Measurements from ENCODE around the gene PTPRE. TPM values are rescaled to one million over a fixed set of nuclear protein-coding genes. Genes with fewer than 3 reads are reported as not detected.

Gene PTPRE
- total and polyA plus RNA-seq, 8 donors, result 6.8 to 88.7 (median 9.3) TPM

- Histone ChIP-seq H3K36me3 (no peaks in the 10 kb centered on the region), H3K4me1 (peaks cover 0 to 12% of the 10 kb centered on the region in 2 donors), H3K9me3 (no peaks in the 10 kb centered on the region), H3K4me3 (no peak overlapping the region), H3K27me3 (no peaks in the 10 kb centered on the region), H3K27ac (no peak overlapping the region)
- ATAC-seq (no peak), DNase-seq (peak in 1 of 4 donors; percentile 0)
- intact Hi-C loops (cut with DNase I), result no loop called here
- TF ChIP-seq CTCF (IDR thresholded peaks at IDR 0.05), result no peak
These were observed 133.8 kb downstream of the PTPRE start for GRCh38 chr10:128040681-128041080.

- no peaks in the 10 kb centered on the region for H3K9me3 ChIP-seq
- H3K36me3 ChIP-seq, result no peaks in the 10 kb centered on the region
- TF ChIP-seq CTCF (IDR thresholded peaks at IDR 0.05), result no peak
- H3K4me1 ChIP-seq, result peaks cover 6 to 25% of the 10 kb centered on the region in 2 donors
- H3K4me3 ChIP-seq, result no peak overlapping the region
- intact Hi-C loops (cut with DNase I), result no loop called here
- ATAC-seq (no peak), DNase-seq (peak in 1 of 4 donors; percentile 30)
- H3K27me3 ChIP-seq, result no peaks in the 10 kb centered on the region
- no peak overlapping the region for H3K27ac ChIP-seq
These were observed 135.3 kb downstream of the PTPRE start for GRCh38 chr10:128042131-128042610.

- intact Hi-C loops (cut with DNase I), result no loop called here
- TF ChIP-seq CTCF (IDR thresholded peaks at IDR 0.05), result no peak
- no peaks in the 10 kb centered on the region for H3K36me3 ChIP-seq
- ATAC-seq, result no peak
- no peak overlapping the region for H3K27ac ChIP-seq
- no peaks in the 10 kb centered on the region for H3K27me3 ChIP-seq
- H3K4me3 ChIP-seq, result no peak overlapping the region
- no peaks in the 10 kb centered on the region for H3K9me3 ChIP-seq
- DNase-seq, result peak in 2 of 4 donors; percentile 4 to 48
- H3K4me1 ChIP-seq, result peaks cover 17 to 29% of the 10 kb centered on the region in 2 donors
These were observed 136.5 kb downstream of the PTPRE start for GRCh38 chr10:128043259-128044045.

- DNase-seq, result peak in 1 of 4 donors; percentile 6
- Histone ChIP-seq H3K4me3 (no peak overlapping the region), H3K36me3 (peaks cover 0 to 3% of the 10 kb centered on the region in 2 donors), H3K9me3 (no peaks in the 10 kb centered on the region), H3K4me1 (peaks cover 18 to 34% of the 10 kb centered on the region in 2 donors), H3K27ac (no peak overlapping the region), H3K27me3 (no peaks in the 10 kb centered on the region)
- intact Hi-C loops (cut with DNase I), result no loop called here
- no peak for ATAC-seq
- TF ChIP-seq CTCF (IDR thresholded peaks at IDR 0.05), result no peak
These were observed 137.3 kb downstream of the PTPRE start for GRCh38 chr10:128044186-128044585.

GRCh38 chr10:128044961-128045832 is 138.3 kb downstream of the PTPRE start:
- intact Hi-C loops (cut with DNase I), result no loop called here
- Histone ChIP-seq H3K27me3 (no peaks in the 10 kb centered on the region), H3K36me3 (peaks cover 0 to 10% of the 10 kb centered on the region in 2 donors), H3K9me3 (no peaks in the 10 kb centered on the region), H3K27ac (no peak overlapping the region), H3K4me3 (no peak overlapping the region), H3K4me1 (peaks cover 18 to 37% of the 10 kb centered on the region in 2 donors)
- DNase-seq (peak in 1 of 4 donors; percentile 23), ATAC-seq (no peak)
- no peak for TF ChIP-seq CTCF (IDR thresholded peaks at IDR 0.05)
